Ammon's horn (tissue), 1 donor: ENCODE data around the gene LZTS3.
A peak's percentile ranks its signal among the peaks of the same experiment; 100 is the strongest.
"Not testable (repeated sequence)": the region's sequence is repeated elsewhere in the genome, so short reads cannot be mapped to it uniquely, and the experiment has no call there.

ENCODE experiments used
- DNase-seq: peaks from one replicate; pipeline ENCODE4 v3.0.0-alpha.2; 2016; ENCODE audit warnings: low spot score

Gene LZTS3

DNA sequence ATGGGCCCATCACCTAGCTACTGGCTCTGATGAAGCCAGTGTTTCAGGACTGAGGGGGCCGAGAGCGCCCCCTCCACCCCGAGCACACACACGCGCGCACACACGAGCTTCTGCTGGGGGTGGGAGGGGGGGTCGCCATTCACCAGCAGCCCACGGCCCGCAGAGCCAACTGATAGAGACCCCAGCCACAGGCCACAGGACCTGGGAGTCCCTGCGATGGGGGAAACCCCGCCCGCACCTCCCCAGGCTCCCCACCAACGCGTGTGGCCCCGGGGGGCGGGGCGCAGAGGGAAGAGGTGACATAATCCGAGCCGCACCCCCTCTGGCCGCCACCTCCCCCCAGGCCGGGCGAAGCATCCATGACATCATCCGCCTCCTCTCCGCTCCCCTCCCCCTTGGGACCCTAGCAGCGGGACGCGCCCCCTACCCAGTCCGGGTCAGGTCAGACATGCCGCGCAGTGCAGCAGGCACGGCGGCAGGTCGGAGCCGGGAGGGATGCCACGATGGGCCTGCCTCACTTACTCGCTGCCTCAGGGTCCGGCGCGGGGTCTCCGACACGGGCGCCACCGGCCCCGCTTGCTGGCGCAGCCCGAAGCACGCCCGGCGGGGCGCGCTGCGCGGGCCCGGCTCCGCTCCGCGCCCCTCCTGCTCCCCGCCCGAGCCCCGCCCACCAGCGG, at the start of gene LZTS3:
Gene LZTS3, minus strand, starts transcription at position 617 of the 677 bp plus-strand sequence. CDS start 6,386 bp downstream, outside the sequence.
- peak; percentile 79 for DNase-seq

DNA sequence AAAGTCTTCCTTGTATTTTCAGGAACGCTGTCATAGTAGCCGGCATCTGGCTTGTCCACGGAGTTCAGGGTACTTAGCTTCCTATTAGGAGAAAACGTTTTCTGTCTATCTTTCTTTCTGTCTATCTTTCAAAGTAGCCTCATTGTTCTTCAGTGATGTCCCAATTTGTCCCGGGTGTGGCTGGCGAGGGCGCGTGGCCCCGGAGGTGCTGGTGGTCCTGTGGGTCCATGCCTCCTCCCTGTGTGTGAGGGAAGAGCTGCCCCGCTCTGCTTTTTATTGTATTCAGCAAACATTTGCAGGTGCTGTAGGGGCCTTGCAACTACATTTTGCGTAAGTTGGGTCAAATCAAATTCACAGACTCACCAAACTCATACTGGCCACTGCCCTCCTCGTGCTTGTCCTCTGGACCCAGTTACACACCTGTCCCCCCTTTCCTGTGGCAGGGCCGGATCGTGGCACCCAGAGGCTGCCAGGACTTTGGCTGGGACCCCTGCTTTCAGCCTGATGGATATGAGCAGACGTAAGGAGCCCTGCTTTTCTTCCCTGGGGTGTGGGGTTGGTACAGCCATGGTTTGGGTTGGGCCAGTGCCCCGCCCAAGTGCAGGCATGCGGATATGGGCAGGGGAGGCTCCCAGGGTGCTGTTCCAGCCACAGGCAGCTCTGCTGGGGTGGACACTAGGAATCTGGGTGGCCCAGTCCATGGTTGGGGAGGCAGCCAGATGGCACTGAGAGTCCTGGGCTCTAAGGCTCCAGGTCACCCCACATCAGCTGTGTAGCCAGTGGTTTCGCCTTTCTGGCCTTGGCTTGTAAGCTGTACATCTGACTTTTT, 48.3 kb upstream of the LZTS3 start:
- no peak for DNase-seq

DNA sequence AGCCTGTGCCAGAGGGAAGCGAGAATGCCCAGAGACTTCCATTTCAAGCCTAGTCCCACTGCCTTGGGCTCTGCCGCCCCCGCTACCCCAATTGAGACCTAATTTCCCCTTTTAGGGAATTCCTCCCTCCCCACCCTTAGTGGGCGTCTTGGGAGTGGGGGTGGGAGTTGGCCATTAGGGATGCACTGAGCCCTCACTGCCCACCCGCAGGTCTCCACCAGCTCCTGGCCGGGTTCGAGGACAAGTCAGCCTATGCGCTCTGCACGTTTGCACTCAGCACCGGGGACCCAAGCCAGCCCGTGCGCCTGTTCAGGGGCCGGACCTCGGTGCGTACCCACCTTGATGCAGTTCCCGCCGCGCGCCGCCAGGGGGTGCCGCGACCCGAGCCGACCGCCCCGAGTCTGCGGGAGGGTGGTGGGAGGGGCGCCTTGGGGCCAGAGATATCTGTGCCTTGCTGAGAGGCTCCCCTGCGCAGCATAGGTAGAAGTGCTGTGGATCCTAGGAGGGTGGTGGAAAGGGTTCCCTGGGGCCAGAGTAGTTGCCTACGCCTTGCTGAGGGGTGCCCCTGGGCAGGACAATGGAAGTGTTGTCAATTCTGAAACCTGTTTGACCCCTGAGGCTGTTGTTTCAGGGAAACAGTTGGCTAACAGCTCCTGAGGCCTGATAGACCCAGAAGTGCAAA, 45.1 kb upstream of the LZTS3 start:
- DNase-seq: peak; percentile 27

DNA sequence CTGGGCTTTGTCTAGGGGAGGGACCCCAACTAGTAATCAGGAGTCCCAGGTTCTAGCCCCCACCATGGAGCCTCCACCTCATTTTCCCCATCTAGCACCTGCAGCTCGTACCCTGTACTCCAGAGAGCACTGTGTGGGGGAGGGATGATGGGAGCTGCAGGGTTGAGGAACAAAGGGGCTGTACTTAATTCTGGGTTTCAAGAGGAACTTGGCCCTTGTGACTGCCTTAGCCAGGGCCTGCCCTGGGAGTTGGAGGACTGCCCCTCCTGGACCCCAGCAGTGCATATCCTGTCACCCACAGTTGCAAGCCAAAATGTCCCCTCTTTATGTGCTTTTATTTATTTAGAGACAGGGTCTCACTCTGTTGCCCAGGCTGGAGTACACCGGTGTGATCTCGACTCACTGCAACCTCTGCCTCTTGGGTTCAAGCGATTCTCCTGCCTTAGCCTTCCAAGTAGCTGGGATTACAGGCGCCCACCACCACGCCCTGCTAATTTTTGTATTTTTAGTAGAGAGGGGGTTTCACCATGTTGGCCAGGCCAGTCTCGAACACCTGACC, 42.1 kb upstream of the LZTS3 start:
- not testable (repeated sequence) for DNase-seq

DNA sequence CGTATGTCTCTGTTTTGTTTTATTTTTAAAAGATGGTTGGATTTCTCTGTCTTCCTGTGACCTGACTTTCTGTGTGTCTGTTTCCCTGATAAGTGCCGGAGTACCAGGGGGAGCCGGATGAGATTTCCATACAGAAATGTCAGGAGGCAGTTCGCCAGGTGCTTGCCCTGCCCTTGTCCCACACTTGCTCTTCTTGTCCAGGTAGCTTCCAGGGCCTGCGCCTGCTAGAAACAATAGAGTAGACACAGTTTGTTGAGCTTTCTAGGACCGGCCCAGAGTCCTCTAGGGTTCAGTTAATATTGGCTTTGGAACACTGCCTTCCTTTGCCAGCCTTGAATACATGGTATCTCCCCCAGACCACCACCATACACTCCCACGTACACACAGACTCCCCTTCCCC, 39.9 kb upstream of the LZTS3 start:
- no peak for DNase-seq

DNA sequence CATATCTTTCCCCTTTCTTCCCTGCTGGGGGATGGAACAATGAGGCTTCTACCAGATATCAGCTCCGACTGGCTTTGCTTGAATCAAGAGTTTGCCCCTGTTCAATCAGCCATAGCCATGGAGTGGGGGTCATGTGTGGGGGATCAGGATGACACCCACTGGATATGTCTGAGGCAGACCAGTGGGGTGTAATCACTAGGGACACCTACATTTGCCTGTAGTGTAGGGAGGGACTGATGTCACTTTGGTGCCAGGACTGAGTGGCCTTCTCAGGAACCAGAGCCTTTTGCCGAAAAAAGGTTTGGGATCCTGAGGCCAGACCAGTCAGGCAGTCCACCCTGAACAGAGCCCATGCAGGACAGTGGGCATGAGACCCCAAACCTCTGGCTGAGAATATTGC, 37.0 kb upstream of the LZTS3 start:
- DNase-seq: no peak

DNA sequence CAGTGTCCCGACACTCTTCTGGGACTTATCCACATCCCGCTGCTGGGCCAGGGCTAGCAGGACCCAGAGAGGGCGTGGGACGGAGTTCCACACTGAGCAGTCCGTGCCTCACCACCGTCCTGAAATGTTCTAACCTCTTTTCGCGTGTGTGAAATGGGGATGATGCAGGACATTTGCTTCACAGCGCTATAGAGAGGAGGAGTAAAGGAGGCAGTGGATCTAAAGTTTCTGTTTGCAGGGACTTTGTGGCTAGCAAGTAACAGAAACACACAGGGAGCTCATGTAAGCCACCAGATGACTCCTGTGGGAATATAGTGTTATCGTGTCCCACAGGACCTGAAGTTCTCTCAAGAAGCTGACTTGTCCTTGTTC, 36.6 kb upstream of the LZTS3 start:
- no peak for DNase-seq

DNA sequence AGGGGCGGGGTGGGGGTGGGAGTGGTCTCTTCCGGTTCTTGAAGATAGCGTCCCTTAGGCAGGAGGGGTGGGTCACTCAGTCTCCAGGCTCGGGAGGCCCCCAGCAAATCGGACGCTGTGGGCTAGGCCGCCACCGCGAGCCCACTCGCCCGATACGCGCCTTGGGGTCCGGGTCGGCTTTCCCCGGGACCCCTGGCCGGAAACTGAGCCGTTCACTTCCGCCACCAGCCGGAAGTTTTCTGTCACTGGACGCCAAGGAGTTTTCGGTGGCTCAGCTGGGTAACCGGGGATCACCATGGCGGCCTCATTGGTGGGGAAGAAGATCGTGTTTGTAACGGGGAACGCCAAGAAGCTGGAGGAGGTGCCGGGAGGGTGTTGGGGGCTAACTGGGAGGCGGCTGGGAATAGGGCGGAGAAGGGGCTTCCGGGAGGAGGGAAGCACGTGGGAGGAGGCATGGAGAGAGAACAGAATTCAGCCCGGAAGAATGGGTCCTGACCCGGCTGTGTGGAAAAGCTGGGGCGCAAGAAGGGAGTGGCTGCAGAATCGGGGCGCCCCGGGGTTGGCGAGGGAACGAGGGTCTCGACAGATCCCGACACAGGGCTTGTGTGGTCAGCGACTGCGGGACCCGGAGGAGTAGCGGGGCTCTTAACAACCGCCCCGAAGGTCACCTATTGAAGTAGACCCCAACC, 36.1 kb upstream of the LZTS3 start, which contains the start of gene ITPA:
Gene ITPA, plus strand, starts transcription at position 242 of the 689 bp plus-strand sequence. Its CDS starts 54 bp downstream, at position 296.
- DNase-seq: peak; percentile 56

DNA sequence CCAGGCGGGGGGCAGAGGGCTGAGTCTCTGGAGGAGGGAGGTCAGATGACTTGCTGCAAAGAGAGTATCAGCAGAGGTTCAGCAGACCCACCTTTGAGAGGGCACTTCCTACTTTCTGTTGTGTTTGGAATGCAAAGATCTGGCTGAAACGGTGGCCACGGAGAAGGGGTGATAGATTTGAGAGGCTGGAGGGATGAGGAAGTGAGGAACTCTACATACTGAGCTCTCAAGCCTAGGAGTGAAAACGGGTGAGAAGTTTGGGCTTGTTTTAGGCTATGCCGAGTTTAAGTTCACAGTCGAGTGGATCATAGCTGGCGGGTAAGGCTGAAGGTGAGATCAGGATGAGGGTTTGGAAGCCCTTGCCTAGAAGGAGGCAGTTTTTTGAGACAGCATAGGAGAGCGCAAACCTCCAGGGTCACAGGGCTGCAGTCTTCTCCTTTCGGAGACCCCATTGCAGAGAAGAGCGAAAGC, 35.5 kb upstream of the LZTS3 start:
- DNase-seq: no peak

DNA sequence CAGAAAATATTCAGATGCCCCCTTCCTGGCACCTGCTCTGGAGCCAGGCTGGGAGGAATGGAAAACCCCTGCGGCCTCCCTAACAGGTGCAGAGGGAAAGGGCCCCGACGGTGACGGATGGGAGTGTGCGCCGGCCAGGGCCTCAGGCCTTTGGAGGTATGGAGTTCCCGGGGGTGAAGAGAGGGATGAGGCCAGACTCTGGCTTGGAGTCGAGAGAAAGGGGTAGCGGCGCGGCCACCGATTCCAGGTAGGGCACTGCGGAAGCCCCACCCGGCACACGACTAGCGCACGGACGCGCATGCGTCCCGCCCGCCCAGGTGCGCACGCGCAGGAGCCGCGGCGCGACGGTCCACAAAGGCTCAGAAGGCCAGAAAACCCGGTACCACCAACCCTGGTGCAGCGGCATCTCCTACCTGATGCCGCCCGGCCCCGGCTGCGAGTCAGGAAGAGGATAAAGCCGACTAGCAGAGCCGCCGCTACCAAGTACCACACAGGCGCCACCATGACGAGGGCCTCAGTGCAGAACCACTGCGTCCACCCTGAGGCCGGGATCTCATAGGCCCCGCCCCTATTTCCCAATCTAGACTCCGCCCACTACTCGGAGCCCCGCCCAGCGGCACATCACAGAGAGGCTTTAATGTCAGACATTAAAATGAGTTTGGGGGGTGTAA, 30.9 kb upstream of the LZTS3 start, which contains the start of gene DDRGK1:
Gene DDRGK1, minus strand, starts transcription at position 559 of the 671 bp plus-strand sequence. Its CDS starts 55 bp downstream, at position 504.
- peak; percentile 90 for DNase-seq

DNA sequence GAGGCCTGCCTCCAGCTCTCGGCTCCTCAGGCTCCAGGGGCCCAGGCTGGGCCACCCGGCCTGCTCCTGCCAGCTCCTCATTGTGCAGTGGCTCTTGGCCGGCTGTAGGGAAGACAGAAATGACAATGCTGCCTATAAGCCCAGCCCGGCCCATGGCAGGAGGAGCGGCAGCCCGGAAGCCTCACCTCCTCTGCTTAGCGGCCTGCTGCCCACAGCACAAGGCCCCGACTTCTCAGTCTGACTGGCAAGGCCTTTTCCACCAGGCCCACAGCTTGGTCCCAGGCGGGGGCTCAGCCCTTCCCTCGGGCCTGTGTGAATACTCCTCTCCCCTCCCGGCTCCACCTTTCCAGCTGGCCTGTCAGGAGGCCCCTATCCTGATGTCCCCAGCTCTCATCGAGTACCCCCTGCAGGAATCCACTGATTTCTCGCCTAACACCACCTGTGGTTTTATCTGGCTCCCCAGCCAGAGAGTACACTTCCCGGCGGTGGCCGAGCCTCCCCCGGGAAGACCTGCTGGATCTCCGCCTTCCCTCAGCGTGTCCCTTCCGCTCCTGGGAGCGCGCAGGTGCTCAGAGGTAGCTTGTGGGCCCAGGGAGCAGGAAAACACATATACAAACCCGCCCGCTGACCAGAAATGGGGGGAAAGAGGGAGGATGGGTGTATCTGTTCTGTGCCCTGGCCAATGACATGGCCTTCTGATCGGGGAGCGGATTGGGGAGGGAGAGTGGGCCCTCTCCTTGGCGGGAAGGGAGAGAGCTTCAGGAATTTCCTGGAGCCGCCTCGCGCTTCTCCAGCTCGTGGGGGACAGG, 30.2 kb upstream of the LZTS3 start:
- peak; percentile 31 for DNase-seq

DNA sequence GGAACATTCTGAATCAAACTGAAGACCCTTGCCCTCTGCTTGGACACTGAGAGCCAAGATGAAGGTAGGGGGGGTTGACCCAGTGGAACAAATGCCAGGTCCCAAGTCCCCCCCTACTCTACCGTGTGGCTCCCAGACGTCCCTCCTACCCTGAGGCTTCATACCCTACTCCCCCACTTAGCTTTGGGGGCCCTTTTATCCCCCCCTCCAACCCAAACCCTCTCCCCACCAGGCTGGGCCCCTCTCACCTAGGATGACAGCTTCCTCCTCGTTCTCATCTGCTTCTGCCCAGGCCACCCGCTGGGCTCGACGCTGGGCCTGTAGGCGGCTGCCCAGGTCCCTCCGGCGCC, 29.6 kb upstream of the LZTS3 start:
- DNase-seq: no peak

DNA sequence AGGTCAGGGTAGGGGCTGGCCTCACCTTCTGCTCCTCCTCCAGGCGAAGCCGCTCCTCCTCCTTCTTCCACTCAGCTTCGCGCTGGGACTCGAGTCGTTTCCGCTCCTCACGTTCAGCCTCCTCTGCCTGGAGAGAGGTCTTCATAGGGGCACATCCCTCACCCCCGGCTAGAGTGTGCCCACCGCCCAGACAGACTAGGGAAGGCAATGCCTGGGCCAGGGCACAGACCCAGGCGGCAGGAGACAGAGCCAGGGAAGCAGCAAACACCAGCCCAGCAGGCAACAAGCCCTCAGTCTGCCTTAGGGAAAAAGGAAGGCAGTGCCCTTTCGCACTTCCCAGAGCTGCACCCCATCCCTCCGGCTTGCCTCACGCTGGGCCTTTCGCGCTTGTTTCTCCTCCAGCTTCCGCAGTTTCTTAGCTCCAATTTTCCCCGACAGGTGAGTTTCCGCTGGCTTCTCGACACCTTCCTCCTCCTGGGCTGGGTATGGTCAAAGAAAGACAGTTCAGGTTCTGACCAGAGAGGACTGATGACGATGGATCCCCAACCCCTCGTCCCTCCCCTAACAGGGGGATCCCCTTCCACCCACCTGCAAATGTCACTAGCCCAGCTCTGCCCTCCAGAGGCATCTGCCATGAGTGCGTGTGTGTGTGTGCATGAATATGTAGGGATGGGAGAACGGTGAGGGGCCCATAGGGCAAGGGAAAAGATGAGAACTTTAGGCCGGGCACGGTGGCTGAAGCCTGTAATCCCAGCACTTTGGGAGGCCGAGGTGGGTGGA, 26.8 kb upstream of the LZTS3 start:
- no peak for DNase-seq

DNA sequence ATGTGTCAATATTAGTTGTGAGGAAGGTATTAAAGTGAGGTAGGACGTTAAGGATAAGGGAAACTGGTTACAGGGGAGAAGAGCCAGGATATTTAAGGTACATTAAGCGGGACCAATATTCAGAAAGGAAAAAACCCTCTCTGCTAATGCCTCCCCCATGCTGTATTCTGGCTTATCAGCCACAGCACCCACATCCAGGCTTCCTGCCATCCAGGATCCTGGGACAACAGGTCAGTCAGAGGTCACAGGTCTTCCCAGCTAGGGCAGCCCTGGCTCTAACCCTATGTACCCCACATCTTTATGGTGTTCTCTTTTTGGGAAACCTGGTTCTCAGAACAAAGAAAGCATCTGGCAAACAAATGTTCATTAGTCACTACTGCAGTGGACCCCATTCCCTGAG, 25.9 kb upstream of the LZTS3 start:
- DNase-seq: no peak

DNA sequence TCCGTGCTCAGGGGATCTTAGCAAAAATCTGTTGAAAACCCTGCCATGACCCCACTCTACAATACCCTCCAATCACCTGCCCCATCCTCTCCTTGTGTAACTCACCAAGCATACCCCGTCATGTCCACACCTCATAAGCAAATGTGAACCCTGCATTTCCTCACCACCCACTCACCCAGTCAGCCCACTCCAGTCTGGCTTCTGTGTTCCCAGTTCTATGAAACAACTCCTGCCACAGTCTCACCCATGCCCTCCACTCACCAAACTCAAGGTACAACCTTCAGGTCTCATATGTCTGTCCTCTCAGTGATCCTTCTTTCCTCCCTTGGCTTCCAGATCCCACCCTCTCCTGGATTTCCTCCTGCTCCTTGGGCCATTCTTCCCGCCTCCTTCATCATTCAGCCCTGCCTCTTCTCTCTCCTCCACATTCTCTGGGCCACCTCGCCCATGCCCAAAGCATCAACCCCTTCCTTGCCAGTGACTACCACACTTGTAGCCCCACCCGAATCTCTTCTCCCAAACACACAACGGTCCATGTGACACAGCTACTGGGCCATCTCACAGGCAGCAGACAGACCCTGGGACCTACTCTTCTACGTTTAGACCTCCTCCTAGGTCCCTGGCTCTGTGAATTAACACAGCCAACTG, 22.4 kb upstream of the LZTS3 start:
- no peak for DNase-seq

DNA sequence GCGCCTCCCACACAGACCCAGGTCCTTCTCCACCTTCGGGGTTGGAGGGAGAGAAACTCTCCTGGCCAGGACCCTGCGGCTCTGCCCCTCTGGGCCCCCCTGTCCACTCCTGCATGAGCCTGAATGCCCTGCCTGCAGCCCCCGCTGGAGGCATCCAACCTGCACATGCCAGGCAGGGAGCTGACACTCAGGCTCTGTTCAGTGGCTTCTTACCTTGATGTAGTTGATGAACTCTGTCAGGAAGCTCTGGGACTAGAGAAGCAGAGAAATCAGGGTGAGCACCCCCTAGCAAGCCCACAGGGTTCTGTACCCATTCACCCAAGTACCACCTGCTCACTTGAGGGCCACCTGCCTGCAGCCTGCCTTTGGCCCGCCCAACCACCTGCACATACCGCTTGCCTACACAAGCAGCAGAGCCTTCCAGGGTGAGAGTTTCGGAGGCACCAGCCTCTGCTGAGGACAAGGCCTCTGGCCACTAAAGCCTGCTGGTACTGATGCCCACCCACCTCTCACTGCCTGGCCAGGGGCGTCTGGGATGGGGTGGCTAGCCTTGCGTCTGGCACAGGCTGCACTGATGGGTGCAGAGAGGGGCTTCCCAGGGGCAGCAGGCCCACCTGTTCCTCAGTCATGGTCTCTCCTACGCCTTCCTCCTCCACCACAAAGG, 21.4 kb upstream of the LZTS3 start:
- DNase-seq: no peak

DNA sequence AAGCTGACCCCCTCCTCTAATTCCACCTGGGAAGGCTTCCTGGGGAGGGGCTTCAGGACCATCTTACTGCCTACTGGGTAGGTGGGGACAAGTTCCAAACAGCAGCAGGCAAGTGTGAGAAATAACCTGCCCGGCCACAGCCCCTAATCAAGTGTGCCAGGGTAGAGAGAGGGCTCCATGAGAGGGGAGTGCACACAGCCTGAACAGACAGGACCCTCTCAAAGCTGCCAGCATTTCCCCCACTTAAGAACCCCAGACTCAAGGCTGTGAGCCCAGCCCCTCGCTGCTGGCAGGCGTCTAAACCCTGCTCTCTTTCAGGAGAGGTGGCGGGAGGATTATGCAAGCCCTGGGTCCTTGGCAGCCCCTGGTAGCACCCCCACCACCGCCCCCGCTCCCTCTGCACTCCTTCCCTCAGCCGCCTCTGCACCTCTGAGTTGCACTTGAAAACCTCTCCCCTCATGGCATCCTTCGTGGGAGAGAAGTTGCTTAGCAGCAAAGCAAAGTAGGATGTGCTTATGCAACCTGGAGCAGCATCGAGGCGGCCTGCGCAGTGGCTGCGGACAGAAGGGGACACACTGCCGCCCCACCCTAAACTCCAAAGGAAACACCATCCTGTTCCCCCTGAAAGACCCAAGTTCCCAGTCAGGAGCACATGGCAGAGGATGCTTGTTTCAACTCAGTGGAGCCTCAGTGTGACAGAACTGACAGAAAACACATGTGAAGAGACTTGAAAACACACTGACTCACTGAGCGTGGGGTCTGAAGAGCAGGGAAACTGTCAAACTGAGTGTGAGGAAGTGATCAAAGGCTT, 20.7 kb upstream of the LZTS3 start:
- DNase-seq: peak; percentile 70
